Measurements from ENCODE around the gene HIVEP2.
"Not testable (repeated sequence)": the region's sequence is repeated elsewhere in the genome, so short reads cannot be mapped to it uniquely, and the experiment has no call there.

The HIVEP2 gene

DNA sequence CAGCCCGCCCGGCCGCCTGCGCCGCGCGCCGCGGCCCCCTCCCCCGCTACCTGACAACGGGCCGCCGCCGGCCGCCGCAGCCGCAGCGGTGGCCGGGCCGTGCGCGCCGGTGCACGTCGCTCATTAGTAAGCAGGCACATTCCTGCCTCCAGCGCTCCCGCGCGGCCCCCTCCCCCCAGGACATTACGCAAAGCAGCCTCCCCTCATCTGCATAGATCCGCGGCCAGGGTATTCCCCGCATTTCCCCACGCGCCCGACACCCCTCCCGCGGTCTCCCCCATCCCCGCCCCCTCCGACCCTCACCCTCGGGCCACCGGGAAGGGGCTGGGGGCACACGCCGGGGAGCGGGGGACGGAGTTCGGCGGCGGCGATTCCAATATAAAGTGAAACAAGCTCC is at the start of gene HIVEP2:
HIVEP2 (minus strand) TSS at position 128 of the 397 bp plus-strand sequence. CDS start 170,438 bp downstream, outside the sequence.
- peak in 1 of 2 experiments; percentile 20 for DNase-seq

DNA sequence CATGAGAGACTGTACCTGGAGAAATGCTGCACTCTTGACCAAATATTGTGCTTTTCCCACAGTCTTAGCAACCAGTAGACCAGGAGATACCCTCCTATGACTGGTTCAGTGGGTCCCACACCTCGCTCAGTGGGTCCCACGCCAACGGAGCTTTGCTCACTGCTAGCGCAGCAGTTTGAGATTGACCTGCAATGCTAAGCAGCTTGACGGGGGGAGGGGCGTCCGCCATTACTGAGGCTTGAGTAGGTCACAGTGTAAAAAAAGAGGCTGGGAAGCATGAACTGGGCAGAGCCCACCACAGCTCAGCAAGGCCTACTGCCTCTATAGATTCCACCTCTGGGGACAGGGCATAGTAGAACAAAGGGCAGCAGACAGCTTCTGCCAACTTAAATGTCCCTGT is 49.0 kb upstream of the HIVEP2 start:
- no peak for DNase-seq

DNA sequence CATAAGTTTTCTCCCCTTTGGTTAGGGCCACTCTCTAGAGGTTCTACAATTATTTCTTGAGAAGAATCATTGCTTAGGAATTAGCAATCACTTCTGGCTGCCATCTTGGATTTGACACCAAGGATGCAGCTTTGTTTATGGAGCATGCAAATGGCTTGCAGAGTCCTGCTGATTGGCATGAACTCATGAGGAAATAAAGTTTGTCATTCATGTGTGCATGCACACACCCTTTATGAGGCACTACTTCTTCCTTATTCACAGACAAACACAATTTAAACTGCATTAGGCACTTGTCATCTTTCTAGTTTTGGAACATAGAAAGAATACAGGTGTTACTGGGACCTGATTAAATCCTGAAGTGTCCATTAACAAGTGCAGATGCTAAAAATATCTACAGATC is 42.5 kb upstream of the HIVEP2 start:
- no peak for DNase-seq

DNA sequence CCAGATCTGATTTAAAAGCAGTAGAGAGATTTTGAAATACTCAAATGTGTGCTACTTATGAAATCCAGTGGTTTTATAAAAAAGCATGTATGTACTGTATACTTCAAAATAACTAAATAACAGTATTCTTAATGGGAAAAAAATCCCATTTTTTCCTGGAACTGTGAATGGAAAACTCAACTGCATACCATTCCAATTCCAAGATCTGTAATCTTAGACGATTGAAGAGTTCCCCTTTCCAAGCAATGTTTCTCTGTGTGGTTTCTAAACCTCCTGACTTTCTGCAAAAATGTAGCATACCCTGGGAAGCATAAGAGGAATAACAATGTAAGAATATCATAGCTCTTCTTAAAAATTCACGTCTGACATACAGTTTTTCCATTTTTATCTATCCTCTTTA is 40.3 kb upstream of the HIVEP2 start:
- DNase-seq, result no peak

GRCh38 chr6:142984386-142984785 is 39.4 kb upstream of the HIVEP2 start:
- DNase-seq, result no peak

DNA sequence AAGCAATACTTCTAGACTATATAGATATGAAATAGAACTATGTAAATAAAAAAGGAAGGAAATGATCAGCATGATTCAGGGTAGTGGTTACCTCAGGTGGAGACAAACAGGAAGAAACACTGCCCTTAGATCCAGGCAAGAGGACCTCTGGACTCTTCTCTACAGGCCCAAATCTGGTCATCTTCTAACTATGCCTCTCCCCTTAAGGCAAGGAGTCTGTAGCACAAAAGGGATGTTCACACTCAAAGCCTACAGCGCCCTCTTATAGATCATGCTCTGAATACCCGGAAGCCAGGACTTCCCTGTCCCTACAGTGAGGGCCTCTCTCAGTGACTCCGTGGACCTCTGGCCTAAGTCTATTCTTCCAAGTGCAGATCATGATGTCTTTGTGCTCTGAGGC is 30.4 kb upstream of the HIVEP2 start:
- DNase-seq, result no peak

DNA sequence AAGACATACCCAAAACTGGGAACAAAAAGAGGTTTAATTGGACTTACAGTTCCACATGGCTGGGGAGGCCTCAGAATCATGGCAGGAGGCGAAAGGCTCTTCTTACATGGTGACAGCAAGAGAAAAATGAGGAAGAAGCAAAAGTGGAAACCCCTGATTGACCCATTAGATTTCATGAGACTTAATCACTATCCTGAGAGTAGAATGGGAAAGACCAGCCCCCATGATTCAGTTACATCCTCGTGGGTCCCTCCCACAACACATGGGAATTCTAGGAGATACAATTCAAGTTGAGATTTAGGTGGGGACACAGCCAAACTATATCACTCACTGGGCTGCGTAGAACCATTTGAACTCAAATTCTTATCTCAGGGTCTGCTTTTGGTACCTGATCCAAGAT is 26.0 kb upstream of the HIVEP2 start:
- not testable (repeated sequence) for DNase-seq

- DNase-seq, result no peak
These were observed 23.6 kb upstream of the HIVEP2 start for GRCh38 chr6:142968601-142969000.

- DNase-seq, result no peak
These were observed 21.3 kb upstream of the HIVEP2 start for GRCh38 chr6:142966294-142966693.

- no peak for DNase-seq
These were observed 20.2 kb upstream of the HIVEP2 start for GRCh38 chr6:142965164-142965563.

DNA sequence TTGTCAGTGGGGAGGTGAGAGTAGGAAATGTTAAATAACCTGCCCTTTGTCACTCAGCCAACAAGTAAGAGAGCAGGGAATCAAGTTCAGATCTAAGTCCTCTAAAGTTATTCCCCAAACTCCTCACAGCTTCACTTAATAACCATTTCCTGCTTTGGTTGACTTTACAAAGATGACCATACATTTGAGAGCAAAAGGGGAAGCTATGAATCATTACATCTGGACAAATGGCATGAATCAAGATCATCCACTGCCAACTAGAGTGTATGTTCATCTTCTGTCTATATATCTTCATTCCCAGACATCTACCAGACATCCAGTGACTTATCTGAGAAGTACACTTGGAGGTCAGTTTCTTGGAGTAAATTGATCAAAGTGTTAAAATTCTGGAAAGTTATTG is 15.1 kb upstream of the HIVEP2 start:
- DNase-seq, result no peak

DNA sequence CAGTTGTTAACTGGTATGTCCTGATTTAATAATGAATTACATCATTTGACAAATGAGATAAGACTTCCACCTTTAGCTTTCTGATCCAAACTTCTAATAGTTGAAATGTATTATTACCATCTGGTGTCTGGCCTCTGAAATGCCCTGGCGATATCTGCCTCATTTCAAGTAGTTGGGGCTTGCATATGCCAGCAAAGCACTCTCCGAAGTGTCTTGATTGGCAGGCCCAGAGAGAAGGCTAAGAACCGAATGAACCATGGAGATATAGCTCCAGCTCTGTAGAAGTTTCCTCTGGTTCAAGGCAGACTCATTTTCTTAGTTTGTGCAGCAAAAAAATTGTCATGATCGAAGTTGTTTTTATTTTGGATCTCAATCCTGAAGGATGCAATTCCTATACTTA is 13.4 kb upstream of the HIVEP2 start:
- DNase-seq, result no peak

DNA sequence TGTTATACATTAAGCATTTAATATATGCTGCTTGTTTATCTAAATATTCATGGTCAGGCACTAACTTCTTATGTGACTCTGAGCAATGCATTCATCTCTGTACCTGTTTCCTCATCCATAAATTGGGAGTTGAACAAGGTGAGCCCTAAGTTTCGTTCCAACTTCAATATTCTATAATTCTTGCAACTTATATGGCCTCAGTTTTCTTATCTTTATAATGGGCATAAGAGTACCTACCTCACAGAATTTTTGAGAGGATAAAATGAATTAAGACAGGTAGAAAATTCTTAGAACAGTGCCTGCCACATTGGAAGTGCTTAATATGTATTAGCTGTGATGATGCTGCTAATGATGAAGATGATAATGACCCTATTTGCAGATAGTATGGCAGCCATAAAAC is 11.8 kb upstream of the HIVEP2 start:
- DNase-seq, result no peak

DNA sequence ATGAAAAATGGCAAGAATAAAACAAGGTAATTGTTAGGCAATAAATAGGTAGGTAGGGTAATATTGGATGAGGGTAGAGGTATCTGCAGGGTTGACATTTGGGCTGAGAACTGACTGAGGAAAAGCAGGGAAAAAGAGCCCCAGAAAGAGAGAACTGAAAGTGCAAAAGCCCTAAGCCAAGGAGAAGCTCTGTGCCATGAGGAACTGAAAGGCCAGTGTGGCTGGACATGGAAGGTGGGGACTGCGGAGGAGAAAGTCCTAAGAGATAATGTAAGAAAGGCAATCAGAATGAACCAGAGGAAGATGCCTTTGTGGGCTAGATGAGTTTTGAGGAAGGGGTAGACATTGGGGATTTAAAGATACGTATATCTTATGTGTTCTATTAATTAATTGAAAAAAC is 9.9 kb upstream of the HIVEP2 start:
- no peak for DNase-seq

GRCh38 chr6:142953373-142954273 is 8.6 kb upstream of the HIVEP2 start:
- DNase-seq, result no peak

GRCh38 chr6:142952614-142953013 is 7.6 kb upstream of the HIVEP2 start:
- no peak for DNase-seq

DNA sequence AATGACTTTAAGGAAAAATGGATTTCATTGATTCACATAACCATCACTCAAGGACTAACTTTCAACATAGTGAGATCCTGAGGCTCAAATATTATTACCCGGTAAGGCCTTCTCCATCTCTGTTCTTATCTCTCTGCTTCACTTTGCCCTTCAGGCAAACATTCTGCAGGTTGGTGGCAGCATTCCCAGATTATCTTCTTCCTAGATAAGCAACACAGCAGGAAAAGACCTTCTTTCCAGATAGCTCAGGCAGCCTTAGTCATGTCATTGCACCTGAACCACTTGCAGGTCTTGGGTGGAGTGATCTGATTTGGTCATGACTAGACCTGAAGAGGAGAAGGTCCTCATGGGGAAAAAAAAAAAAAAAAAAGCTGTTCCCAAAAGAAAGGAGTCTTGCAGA is 5.3 kb upstream of the HIVEP2 start:
- no peak for DNase-seq

- DNase-seq, result no peak
These were observed 2.9 kb upstream of the HIVEP2 start for GRCh38 chr6:142947714-142948480.

DNA sequence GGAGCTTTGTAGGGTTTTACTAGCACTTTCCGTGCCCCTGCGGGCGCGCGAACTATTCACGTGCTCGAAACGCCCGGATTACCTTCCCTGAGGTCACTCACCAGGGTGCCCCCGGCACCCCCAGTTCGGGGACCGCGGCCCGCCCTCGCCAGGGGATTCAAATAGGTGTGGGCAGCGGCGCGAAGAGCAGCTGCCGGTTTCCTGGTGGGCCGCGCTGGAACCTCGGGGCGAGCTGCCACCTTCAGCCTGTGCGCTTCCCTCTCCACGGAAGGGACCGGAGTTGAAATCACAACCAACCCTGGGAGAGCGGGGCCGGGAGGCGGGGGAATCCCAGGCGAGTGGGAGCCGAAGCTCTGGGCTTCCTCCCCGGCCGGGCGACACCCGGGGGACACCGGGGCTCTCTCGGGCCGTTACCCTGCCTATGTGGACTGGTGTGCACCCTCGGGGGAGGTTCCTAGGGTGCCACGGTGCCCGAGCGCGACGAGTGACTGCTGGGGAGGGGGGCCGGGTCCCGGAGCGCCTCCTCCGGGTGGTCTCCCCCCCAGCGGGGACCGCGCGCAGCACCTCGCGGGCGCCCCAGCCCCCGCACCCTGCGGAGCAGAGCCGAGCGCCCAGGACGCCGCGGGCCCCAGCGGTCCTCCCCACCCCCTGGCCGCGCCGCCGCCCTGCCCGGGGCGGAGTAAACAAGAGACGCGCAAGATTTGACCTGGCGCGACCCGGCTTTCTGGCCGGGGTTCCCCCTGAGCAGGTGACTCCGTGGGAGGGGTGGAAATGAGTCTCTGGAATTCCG is 2.1 kb upstream of the HIVEP2 start:
- DNase-seq, result peak in 1 of 2 experiments; percentile 7

DNA sequence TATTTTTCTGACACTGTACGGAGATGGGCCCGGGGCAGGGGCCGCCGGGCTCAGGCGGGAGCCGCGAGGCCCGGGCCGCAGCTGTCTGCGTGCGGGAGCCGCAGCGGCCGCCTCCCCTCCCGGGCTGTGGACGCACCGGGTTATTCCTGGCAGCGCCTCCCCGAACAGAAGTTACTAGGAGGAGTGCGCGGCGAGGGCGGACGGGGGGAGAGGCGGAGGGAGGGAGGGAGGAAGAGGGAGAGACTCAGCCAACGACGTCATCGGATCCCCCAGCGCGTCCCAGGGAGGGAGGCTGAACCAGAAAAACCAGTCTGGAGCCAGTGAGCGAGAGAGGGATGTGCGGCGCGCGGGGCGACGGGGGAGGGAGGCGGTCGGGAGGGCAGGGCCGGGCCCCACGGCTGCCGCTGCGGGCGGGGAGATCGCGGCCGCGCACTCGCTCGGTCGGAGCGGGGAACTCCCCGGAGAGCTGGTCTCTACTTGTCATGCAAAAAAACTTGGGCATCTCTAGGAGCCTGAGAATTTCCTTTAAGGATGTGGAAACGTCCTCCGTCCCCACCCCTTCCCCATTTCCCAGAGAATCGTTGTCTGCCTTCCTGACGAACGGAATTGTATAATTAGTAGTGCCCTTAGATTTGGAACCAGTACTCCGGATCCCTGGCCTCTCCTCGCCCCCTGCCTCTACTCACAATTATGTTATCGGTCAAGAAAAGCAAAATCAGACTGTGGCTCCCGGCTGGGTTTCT is 1.4 kb upstream of the HIVEP2 start:
- peak; percentile 49 to 54 for DNase-seq

DNA sequence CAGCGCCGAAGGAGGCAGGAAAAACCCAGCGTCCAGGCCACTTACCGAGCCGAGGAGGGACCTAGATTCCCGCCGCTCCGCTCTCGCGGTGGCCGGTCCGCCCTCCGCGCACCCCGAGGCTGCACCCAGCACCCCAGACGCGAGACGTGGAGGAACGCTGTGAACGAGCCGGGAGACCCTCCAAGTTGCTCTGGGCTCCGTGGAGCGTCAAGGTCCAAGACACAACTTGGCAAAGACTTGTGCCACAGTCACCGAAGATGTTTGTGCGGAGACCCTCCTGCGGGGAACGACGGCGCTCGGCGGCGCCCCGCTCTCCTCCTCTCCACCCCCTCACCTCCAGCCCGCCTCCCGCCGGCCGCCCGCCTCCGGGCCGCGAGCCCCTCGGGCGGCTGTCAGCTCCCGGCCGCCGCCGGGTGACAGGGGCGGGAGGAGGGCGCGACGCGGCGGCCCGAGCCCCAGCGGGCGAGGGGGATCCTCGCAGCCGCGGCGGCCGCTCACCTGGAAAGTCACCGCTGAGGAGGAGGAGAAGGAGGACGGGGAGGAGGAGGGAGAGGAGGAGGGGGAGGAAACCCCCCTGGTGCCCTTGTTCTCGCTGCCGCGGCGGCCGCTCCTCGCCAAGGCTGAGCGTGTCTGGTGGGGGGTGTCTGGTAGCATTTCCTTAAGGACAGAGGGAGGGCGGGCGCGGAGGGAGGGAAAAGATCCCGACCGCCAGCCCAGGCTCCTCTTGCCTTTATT is 637 bp upstream of the HIVEP2 start:
- DNase-seq, result no peak
